HEK293 (cell line): ENCODE data around the gene CDC20.

Source experiments
- CTCF ChIP-seq: fragments of 450-650 bp; formaldehyde crosslinking; IDR thresholded peaks from 2 replicates; pipeline ENCODE4 v1.5.1; 2016; ENCODE audit warnings: missing biosample characterization, missing genetic modification characterization
- FEZF1 ChIP-seq: fragments of 450-650 bp; formaldehyde crosslinking; IDR thresholded peaks from 2 replicates; pipeline ENCODE4 v1.5.1; 2016; ENCODE audit warnings: missing biosample characterization, missing genetic modification characterization
- YY1 ChIP-seq: fragments of 450-650 bp; formaldehyde crosslinking; IDR thresholded peaks from 2 replicates; pipeline ENCODE4 v1.5.1; 2018; ENCODE audit warnings: missing biosample characterization, missing genetic modification characterization
- YY2 ChIP-seq: fragments of 450-650 bp; formaldehyde crosslinking; IDR thresholded peaks from 2 replicates; pipeline ENCODE4 v1.5.1; 2016; ENCODE audit warnings: missing biosample characterization, missing genetic modification characterization
- ZNF114 ChIP-seq: fragments of 450-650 bp; formaldehyde crosslinking; IDR thresholded peaks from 2 replicates; pipeline ENCODE4 v1.5.0; 2017; ENCODE audit warnings: missing biosample characterization, missing genetic modification characterization
- ZNF121 ChIP-seq: fragments of 450-650 bp; formaldehyde crosslinking; IDR thresholded peaks from 2 replicates; pipeline ENCODE4 v1.5.1; 2016; ENCODE audit warnings: missing biosample characterization, missing genetic modification characterization
- ZNF175 ChIP-seq: fragments of 450-650 bp; formaldehyde crosslinking; IDR thresholded peaks from 2 replicates; pipeline ENCODE4 v1.5.1; 2016; ENCODE audit warnings: missing biosample characterization, missing genetic modification characterization
- ZNF639 ChIP-seq: fragments of 450-650 bp; formaldehyde crosslinking; IDR thresholded peaks from 2 replicates; pipeline ENCODE4 v1.5.1; 2016; ENCODE audit warnings: missing biosample characterization, missing genetic modification characterization

DNA sequence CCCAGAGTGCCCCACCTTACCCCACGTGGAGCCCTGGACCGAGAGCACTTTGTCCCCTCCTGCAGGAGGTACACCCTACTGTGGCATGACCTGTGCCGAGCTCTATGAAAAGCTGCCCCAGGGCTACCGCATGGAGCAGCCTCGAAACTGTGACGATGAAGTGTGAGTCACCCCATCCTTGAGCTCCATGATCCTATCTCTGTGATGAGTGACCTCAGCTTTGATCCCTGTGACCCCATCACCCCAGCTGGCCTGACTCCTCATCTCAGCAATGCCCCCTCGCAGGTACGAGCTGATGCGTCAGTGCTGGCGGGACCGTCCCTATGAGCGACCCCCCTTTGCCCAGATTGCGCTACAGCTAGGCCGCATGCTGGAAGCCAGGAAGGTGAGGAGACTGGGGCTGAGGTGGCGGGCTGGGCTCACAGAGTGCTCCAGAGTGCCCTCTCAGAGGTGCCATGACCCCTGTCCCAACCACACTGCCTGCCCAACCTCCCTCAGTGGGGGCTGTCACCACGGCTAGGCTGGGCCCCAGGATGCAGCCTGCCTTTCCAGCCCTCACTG, 37.4 kb upstream of the CDC20 start:
- TF ChIP-seq CTCF: no peak
- TF ChIP-seq FEZF1: no peak
- TF ChIP-seq ZNF175 (tag by site-specific recombination): no peak
- TF ChIP-seq ZNF114 (tag by site-specific recombination): no peak
- TF ChIP-seq ZNF121 (tag by site-specific recombination): no peak
- TF ChIP-seq ZNF639 (tag by site-specific recombination): no peak
- TF ChIP-seq YY2: no peak
- no peak for TF ChIP-seq YY1
